Activated CD8-positive, alpha-beta memory T cell treated with anti-CD3 and anti-CD28 coated beads for 4 hours (primary cell): ENCODE measurements around the gene QSOX2.

Source experiments
- DNase-seq, 2 donors: peaks; one replicate each; pipeline ENCODE4 v3.0.0-alpha.2; 2020; ENCODE audit warnings: low read depth in 2 of 2

QSOX2 gene

GRCh38 chr9:136222906-136223285 is 22.7 kb downstream of the QSOX2 start:
- DNase-seq: no peak

- DNase-seq: no peak
These were observed 23.3 kb downstream of the QSOX2 start for GRCh38 chr9:136222166-136222905.

GRCh38 chr9:136220017-136220729 is 25.4 kb downstream of the QSOX2 start:
- DNase-seq: no peak

GRCh38 chr9:136219276-136219675 is 26.3 kb downstream of the QSOX2 start:
- no peak for DNase-seq

GRCh38 chr9:136218673-136219072 is 26.9 kb downstream of the QSOX2 start:
- no peak for DNase-seq

GRCh38 chr9:136218271-136218670 is 27.3 kb downstream of the QSOX2 start:
- DNase-seq: no peak

- DNase-seq: no peak
These were observed 28.9 kb downstream of the QSOX2 start for GRCh38 chr9:136216541-136217244.

GRCh38 chr9:136213733-136214132 is 31.9 kb downstream of the QSOX2 start:
- DNase-seq: no peak

- no peak for DNase-seq
These were observed 33.2 kb downstream of the QSOX2 start for GRCh38 chr9:136212345-136212950.

GRCh38 chr9:136211441-136212344 is 33.9 kb downstream of the QSOX2 start:
- DNase-seq: no peak

- DNase-seq: no peak
These were observed 34.6 kb downstream of the QSOX2 start for GRCh38 chr9:136211006-136211405.

GRCh38 chr9:136210276-136210675 is 35.3 kb downstream of the QSOX2 start:
- no peak for DNase-seq

- DNase-seq: no peak
These were observed 35.8 kb downstream of the QSOX2 start for GRCh38 chr9:136209786-136210185.

- DNase-seq: no peak
These were observed 36.4 kb downstream of the QSOX2 start for GRCh38 chr9:136209232-136209631.

- no peak for DNase-seq
These were observed 36.9 kb downstream of the QSOX2 start for GRCh38 chr9:136208675-136209074.

- no peak for DNase-seq
These were observed 38.0 kb downstream of the QSOX2 start for GRCh38 chr9:136207616-136208015.

- DNase-seq: no peak
These were observed 38.9 kb downstream of the QSOX2 start for GRCh38 chr9:136206602-136207275.

- DNase-seq: no peak
These were observed 40.0 kb downstream of the QSOX2 start for GRCh38 chr9:136205707-136205992.

- no peak for DNase-seq
These were observed 40.5 kb downstream of the QSOX2 start, which contains the start of gene LHX3 for GRCh38 chr9:136204838-136205706. Gene LHX3 (minus strand): TSS chr9:136205128. CDS start chr9:136205012, 116 bp downstream.
